A549 (cell line): Measurements from ENCODE around the gene PITPNM3. TPM values are rescaled to one million over a fixed set of nuclear protein-coding genes. Genes with fewer than 3 reads are reported as not detected.

ENCODE experiments used
- ATAC-seq, 2 experiments: fragments of 200-7000 bp in 1 of 2; fragments of >200 bp in 1 of 2; cut with Nextera tagmentation in 1 of 2; cut with Tn5 transposase in 1 of 2; 3 replicates each; pipeline versions ENCODE4 v1.8.0 to v1.9.1; 2018 to 2020; ENCODE audit warnings: mild to moderate bottlenecking in 1 of 2, moderate library complexity in 1 of 2
- CTCF ChIA-PET: fragments of 300-600 bp; sonication (Branson Sonifier 250); formaldehyde crosslinking; extraction: SDS; loops from one replicate; lab custom pipeline; 2021; ENCODE audit warnings: antibody characterized with exemption, inconsistent platforms; lab: Yijun Ruan, JAX
- POLR2A ChIA-PET: fragments of 350-600 bp; formaldehyde crosslinking; extraction: SDS; loops from one replicate; lab custom pipeline; 2021; ENCODE audit warnings: antibody characterized with exemption, inconsistent platforms; lab: Yijun Ruan, JAX
- DNase-seq, 2 experiments: peaks; one replicate each; pipeline versions ENCODE4 v3.0.0 to v3.0.0-alpha.2; 2011 to 2016; ENCODE audit warnings: low read depth in 1 of 2, low spot score in 1 of 2
- FAIRE-seq: peaks from 2 replicates; lab custom pipeline; 2011; peaks lifted over from hg19 to GRCh38; lab: Jason Lieb, UNC
- H3K27ac ChIP-seq, 2 experiments: fragments of >200 bp; sonication (Bioruptor Twin); formaldehyde crosslinking; 3 replicates each; pipeline ENCODE4 v1.5.1; 2016 to 2017
- H3K4me1 ChIP-seq: fragments of >200 bp; sonication (Bioruptor Twin); formaldehyde crosslinking; 3 replicates; pipeline ENCODE4 v1.6.1; 2016
- H3K4me2 ChIP-seq: fragments of >200 bp; sonication (Bioruptor Twin); formaldehyde crosslinking; 3 replicates; pipeline ENCODE4 v1.6.1; 2016
- H3K4me3 ChIP-seq: fragments of >200 bp; sonication (Bioruptor Twin); formaldehyde crosslinking; 3 replicates; pipeline ENCODE4 v1.5.1; 2016
- H3K9me3 ChIP-seq: fragments of >200 bp; sonication (Bioruptor Twin); formaldehyde crosslinking; 3 replicates; pipeline ENCODE4 v1.6.1; 2016
- CBX8 ChIP-seq: fragments of 200-600 bp; sonication (generic); IDR thresholded peaks from 2 replicates; pipeline ENCODE4 v1.6.1; 2016
- EHMT2 ChIP-seq: fragments of 200-600 bp; sonication (generic); IDR thresholded peaks from 2 replicates; pipeline ENCODE4 v1.6.1; 2016; ENCODE audit warnings: antibody characterized with exemption, low read depth, mild to moderate bottlenecking, moderate library complexity
- FOXS1 ChIP-seq: fragments of 250-450 bp; sonication (Bioruptor Pico); IDR thresholded peaks from 2 replicates; pipeline ENCODE4 v1.5.0; 2020; ENCODE audit warnings: mild to moderate bottlenecking, moderate library complexity
- KDM5A ChIP-seq: fragments of 200-600 bp; sonication (generic); IDR thresholded peaks from 2 replicates; pipeline ENCODE4 v1.6.1; 2016; ENCODE audit warnings: antibody characterized with exemption, mild to moderate bottlenecking
- MYC ChIP-seq: IDR thresholded peaks from 2 replicates; pipeline ENCODE4 v1.6.1; 2012; ENCODE audit warnings: mild to moderate bottlenecking, inconsistent platforms, low read length, improper control_type of control experiment, borderline replicate concordance
- NR3C1 ChIP-seq: fragments of >200 bp; sonication (Bioruptor Twin); formaldehyde crosslinking; IDR thresholded peaks from 3 replicates; pipeline ENCODE4 v1.6.1; 2017
- SREBF2 ChIP-seq: fragments of 450-650 bp; IDR thresholded peaks from 2 replicates; pipeline ENCODE4 v1.6.1; 2014; ENCODE audit warnings: mild to moderate bottlenecking, moderate library complexity
- TFCP2L1 ChIP-seq: fragments of 250-450 bp; sonication (Bioruptor Pico); IDR thresholded peaks from 2 replicates; pipeline ENCODE4 v1.5.0; 2021; ENCODE audit warnings: mild to moderate bottlenecking
- ZFP36 ChIP-seq: fragments of 450-650 bp; IDR thresholded peaks from 2 replicates; pipeline ENCODE4 v1.6.1; 2014; ENCODE audit warnings: borderline replicate concordance; ENCODE audit not compliant: partially characterized antibody
- WGBS: methylation state at CpG from one replicate; pipeline ENCODE4 v1.1.6; 2017; ENCODE audit errors: missing lambda C conversion rate; 5-methylcytosine and 5-hydroxymethylcytosine counted together
- polyA plus RNA-seq, 4 experiments: library from polyadenylated mRNA; depleted of rRNA in 3 of 4; stranded (reverse); fragments of >200 nt; fragmentation: RNase III in 1 of 4; extraction: RNeasy Plus Mini Kit Qiagen cat#74134 plus additional on column Dnase treatment in 1 of 4; gene quantifications; 2 replicates in 3 of 4; 3 replicates in 1 of 4; pipeline ENCODE4 v1.2.3, GENCODE V29; 2011 to 2017
- TF ChIP-seq, protein P1 (sequence below): fragments of 250-450 bp; sonication (Bioruptor Pico); IDR thresholded peaks from 2 replicates; pipeline ENCODE4 v1.5.0; 2020; ENCODE audit warnings: low read depth, mild to moderate bottlenecking, moderate library complexity
- TF ChIP-seq, protein P2 (sequence below): fragments of >200 bp; sonication (Bioruptor Twin); formaldehyde crosslinking; IDR thresholded peaks from 2 replicates; pipeline ENCODE4 v1.6.1; 2016
- TF ChIP-seq, protein P3 (sequence below): IDR thresholded peaks from 2 replicates; pipeline ENCODE4 v1.6.1; 2012

PITPNM3 gene
- polyA plus RNA-seq, 2 of the 4 experiments (the other 2 are of a cell fraction) = 0.80 to 2.2 TPM

DNA sequence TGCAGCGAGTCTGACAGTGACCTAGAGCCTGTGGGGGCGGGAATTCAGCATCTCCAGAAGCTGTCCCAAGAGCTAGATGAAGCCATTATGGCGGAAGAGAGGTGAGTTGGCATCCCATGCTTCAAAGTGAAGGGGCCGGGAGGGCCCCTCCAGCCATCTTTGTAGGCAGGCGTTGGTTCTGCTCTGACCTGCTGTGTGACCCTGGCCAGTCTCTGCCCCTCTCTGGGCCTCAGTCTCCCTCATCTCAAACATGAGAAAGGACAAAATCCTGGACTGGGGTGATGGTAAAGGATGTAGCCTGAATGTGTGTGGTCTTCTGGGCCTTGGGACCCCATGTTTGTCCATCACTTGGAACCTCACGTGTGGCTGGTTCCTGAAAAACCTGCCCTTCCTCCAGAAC, 107.0 kb downstream of the PITPNM3 start:
- Histone ChIP-seq H3K27ac (no peak overlapping the region), H3K4me2 (no peak overlapping the region), H3K4me1 (peaks cover 5% of the 10 kb centered on the region; the same call in 1 of the 3 replicates), H3K9me3 (no peaks in the 10 kb centered on the region), H3K4me3 (no peak overlapping the region)
- TF ChIP-seq CBX8 (no peak), NR3C1 (no peak), MYC (no peak), SREBF2 (no peak)
- ATAC-seq (no peak), FAIRE-seq (no peak), DNase-seq (no peak)
- WGBS = 96% methylated on average over 6 of the region's 6 CpGs
- POLR2A ChIA-PET = no interaction called here
- CTCF ChIA-PET = interaction anchor here (0.9 to 4.7 kb wide), 4 partner anchors 13 to 199 kb away, joined by 3 to 28 read pairs (median 4); no protein-coding TSS in a partner anchor

DNA sequence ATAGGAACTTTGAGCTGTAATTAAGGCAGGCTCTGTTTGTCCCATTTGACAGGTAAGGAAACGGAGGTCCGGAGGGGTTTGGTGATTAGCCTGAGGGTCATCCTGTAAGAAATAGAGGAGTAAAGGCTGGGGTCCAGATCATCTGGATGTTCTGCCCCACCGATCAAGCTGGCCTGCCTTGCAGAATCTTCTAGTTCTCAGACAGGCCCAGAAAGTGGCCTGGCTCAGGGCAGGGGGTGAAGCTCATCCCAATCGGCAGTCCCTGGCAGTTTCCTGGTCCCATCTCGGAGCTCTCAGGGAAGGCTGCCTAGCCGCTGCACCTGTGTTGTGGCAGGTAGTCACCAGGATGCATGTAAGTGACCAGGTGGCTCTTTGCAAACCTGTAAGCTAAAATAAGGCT, 107.9 kb downstream of the PITPNM3 start:
- no peak for TF ChIP-seq EHMT2
- TF ChIP-seq KDM5A = no peak
- TF ChIP-seq TFCP2L1 = no peak
- TF ChIP-seq, protein P1, sequence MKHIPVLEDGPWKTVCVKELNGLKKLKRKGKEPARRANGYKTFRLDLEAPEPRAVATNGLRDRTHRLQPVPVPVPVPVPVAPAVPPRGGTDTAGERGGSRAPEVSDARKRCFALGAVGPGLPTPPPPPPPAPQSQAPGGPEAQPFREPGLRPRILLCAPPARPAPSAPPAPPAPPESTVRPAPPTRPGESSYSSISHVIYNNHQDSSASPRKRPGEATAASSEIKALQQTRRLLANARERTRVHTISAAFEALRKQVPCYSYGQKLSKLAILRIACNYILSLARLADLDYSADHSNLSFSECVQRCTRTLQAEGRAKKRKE = no peak
- TF ChIP-seq, protein P2, sequence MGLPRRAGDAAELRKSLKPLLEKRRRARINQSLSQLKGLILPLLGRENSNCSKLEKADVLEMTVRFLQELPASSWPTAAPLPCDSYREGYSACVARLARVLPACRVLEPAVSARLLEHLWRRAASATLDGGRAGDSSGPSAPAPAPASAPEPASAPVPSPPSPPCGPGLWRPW = no peak
- TF ChIP-seq, all 56 proteins: peak for 0
- FAIRE-seq (no peak), ATAC-seq (no peak), DNase-seq (no peak)
- ChIA-PET CTCF (interaction anchor here (1.2 to 4.7 kb wide), 4 partner anchors 13 to 200 kb away, joined by 4 to 28 read pairs (median 6); partner anchors contain the start of gene AIPL1), POLR2A (no interaction called here)
- Histone ChIP-seq H3K4me3 (no peak overlapping the region), H3K4me1 (peaks cover 5% of the 10 kb centered on the region; the same call in 1 of the 3 replicates), H3K4me2 (no peak overlapping the region), H3K27ac (no peak overlapping the region), H3K9me3 (no peaks in the 10 kb centered on the region)
- WGBS = 95% methylated on average over 6 of the region's 6 CpGs

DNA sequence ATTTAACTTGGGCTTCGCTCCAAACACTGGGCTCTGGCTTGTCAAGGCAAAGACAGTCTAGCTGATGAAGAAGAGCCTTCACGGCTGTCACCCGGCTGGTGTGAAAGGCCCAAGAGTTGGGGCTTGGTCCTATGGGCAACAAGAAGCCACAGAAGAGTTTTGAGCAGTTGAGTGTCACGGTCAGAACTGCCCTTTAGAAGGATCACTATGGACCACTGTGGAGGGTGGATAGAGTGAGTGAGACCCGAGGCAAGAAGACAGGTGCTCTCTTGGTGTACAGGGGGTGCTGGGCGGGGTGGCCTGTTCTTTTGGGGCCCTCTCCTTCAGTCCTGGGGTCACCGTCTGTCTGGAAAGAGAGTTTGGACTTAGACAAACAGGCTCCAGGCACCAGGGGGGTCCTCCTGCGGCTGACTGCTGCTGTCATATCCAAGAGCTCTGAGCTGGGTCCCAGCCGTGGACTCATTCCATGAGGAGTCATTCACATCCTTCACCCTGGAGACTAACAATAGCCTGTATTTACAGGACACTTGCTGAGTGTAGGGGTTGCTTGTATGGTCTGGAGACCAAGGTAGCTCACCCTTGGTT, 109.7 kb downstream of the PITPNM3 start:
- ChIA-PET POLR2A (no interaction called here), CTCF (interaction anchor here (1.0 to 4.7 kb wide), 5 partner anchors 11 to 576 kb away, joined by 3 to 28 read pairs (median 7); partner anchors contain the start of genes AIPL1 and BCL6B)

DNA sequence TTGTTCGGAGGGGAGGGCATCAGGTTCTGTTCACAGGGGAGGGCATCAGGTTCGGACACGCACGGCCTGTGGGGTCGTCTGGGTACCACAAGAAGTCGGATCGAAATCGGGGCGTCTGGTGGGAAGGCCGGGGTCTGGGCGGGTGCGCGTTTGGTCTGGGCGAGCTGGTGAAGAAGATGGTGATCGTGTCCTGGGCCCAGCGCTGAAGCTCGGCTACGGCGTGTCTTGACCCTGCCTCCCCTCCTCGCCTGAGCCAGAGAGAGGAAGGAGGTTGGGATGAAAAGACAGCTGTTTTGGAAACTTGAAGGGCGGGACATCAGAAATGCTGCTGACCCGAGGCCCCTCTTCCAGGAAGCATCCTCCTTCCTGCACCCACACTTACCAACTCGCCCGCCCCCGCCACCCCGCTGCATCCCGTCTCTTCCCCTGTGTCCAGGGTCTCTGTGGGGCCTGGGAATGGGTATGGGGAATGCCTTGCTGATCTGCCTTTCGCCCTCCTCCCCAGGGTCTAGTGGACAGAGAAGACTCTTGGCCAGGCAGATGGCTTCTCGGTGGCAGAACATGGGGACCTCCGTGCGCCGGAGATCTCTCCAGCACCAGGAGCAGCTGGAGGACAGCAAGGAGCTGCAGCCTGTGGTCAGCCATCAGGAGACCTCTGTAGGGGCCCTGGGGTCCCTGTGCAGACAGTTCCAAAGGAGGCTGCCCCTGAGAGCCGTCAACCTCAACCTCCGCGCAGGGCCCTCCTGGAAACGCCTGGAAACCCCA, 111.6 kb downstream of the PITPNM3 start:
- FAIRE-seq (no peak), ATAC-seq (peak; percentile 5 to 7; a peak in 5 of 6 replicates), DNase-seq (no peak)
- CTCF ChIA-PET = interaction anchor here (0.7 to 1.4 kb wide), 5 partner anchors 9 to 221 kb away, joined by 3 to 16 read pairs (median 5); partner anchors contain the start of gene AIPL1
- WGBS = 37% methylated on average over 36 of the region's 36 CpGs
- POLR2A ChIA-PET = interaction anchor here (0.7 to 0.8 kb wide), 3 partner anchors 9 to 959 kb away, joined by 3 to 6 read pairs (median 3); partner anchors contain the start of genes DERL2 and MIS12
- no peak for TF ChIP-seq TFCP2L1
- TF ChIP-seq, protein P3, sequence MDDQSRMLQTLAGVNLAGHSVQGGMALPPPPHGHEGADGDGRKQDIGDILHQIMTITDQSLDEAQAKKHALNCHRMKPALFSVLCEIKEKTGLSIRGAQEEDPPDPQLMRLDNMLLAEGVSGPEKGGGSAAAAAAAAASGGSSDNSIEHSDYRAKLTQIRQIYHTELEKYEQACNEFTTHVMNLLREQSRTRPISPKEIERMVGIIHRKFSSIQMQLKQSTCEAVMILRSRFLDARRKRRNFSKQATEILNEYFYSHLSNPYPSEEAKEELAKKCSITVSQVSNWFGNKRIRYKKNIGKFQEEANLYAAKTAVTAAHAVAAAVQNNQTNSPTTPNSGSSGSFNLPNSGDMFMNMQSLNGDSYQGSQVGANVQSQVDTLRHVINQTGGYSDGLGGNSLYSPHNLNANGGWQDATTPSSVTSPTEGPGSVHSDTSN = 0 out of 2 replicates have a peak, but pooled peaks have one; percentile 7
- peak overlapping the region; percentile 90 for H3K4me2 ChIP-seq
- peak overlapping the region; percentile 66 to 92 for H3K27ac ChIP-seq
- H3K4me3 ChIP-seq = peak overlapping the region; percentile 77
- peaks cover 5% of the 10 kb centered on the region; the same call in 1 of the 3 replicates for H3K4me1 ChIP-seq
- H3K9me3 ChIP-seq = no peaks in the 10 kb centered on the region

More for the DNA sequence above, 109.7 kb downstream of the PITPNM3 start:
- no peaks in the 10 kb centered on the region for H3K9me3 ChIP-seq
- no peak for ATAC-seq
- TF ChIP-seq ZFP36 (no peak), FOXS1 (CRISPR knock-in tag) (no peak)
- TF ChIP-seq, all 56 proteins: peak for 0
- no peak overlapping the region for H3K4me3 ChIP-seq
- 82% methylated on average over 9 of the region's 9 CpGs for WGBS
- H3K4me2 ChIP-seq = no peak overlapping the region
- no peak overlapping the region for H3K27ac ChIP-seq
- DNase-seq = no peak
- peaks cover 5% of the 10 kb centered on the region; the same call in 1 of the 3 replicates for H3K4me1 ChIP-seq
- FAIRE-seq = no peak
